ENCODE results near the gene TFEB. TPM values are rescaled to one million over a fixed set of nuclear protein-coding genes. Genes with fewer than 3 reads are reported as not detected.

Gene TFEB
- total and polyA plus RNA-seq, 2 donors (not counting 3 experiments of a cell fraction or from before 2014, with no cell fraction given) = 4.9 to 6.6 TPM

GRCh38 chr6:41715795-41716515 is 19.5 kb downstream of the TFEB start:
- DNase-seq (ENCODE audit: low read depth, low spot score) (no peak), FAIRE-seq (no peak)
- H3K36me3 ChIP-seq (ENCODE audit: control insufficient read depth in 2 of 2, extremely low read depth in 1 of 2, insufficient read depth in 2 of 2, low read length in 2 of 2) = no peaks in the 10 kb centered on the region
- no peaks in the 10 kb centered on the region for H3K79me2 ChIP-seq (ENCODE audit: control insufficient read depth, insufficient read depth, low read length)
- H3K9me1 ChIP-seq (replicated peaks; ENCODE audit: control insufficient read depth, extremely low read depth, insufficient read depth, low read length) = no peaks in the 10 kb centered on the region
- no peaks in the 10 kb centered on the region for H3K9me3 ChIP-seq (replicated peaks; ENCODE audit: control insufficient read depth, insufficient read depth, low read length)
- TF ChIP-seq CTCF (IDR thresholded peaks at IDR 0.05; ENCODE audit: extremely low read depth in 1 of 2, insufficient read depth in 1 of 2, low read depth in 1 of 2, low read length in 2 of 2) = no peak
- TF ChIP-seq EZH2 (IDR thresholded peaks at IDR 0.05; ENCODE audit: borderline replicate concordance, low read depth, low read length, severe bottlenecking) = no peak
- no peak for TF ChIP-seq FOS (IDR thresholded peaks at IDR 0.05; ENCODE audit: borderline replicate concordance, insufficient read depth, low read length)
- no peak for TF ChIP-seq MAX (IDR thresholded peaks at IDR 0.05; ENCODE audit: insufficient read depth, insufficient read length)
- TF ChIP-seq JUN (IDR thresholded peaks at IDR 0.05; ENCODE audit: borderline replicate concordance, insufficient read depth, insufficient read length, low read depth) = no peak
- TF ChIP-seq POLR2A (IDR thresholded peaks at IDR 0.05; ENCODE audit: low read depth, low read length) = no peak
- no peak for TF ChIP-seq MYC (IDR thresholded peaks at IDR 0.05; ENCODE audit: low read depth, low read length)
- no peak for TF ChIP-seq GATA2 (IDR thresholded peaks at IDR 0.05; ENCODE audit: insufficient read depth, insufficient read length, low read depth, low read length)
- TF ChIP-seq POLR2AphosphoS5 (IDR thresholded peaks at IDR 0.05; ENCODE audit: insufficient read depth, low read depth, low read length) = no peak
- H3K9ac ChIP-seq (replicated peaks; ENCODE audit: extremely low read depth, insufficient read depth, low read length) = no peak overlapping the region
- dilution Hi-C loops (cut with MboI; ENCODE audit: extremely low pct_ligation_motif_present, low sequenced_read_pairs) (no loop called here), intact Hi-C loops (cut with micrococcal nuclease) (loop anchor here (1.0 kb wide), 1 partner anchor 16 kb away; no protein-coding TSS in a partner anchor)
- no peaks in the 10 kb centered on the region for H3K4me1 ChIP-seq (ENCODE audit: control insufficient read depth, extremely low read depth, insufficient read depth, low read length)
- H2AFZ ChIP-seq (ENCODE audit: low read depth, low read length) = no peak overlapping the region
- POLR2A ChIA-PET = no interaction called here
- H3K4me3 ChIP-seq (replicated peaks in 1 of 3; ENCODE audit: insufficient read depth in 1 of 3, low read depth in 1 of 3, low read length in 3 of 3) = no peak overlapping the region
- CTCF ChIA-PET = interaction anchor here (0.9 to 1.8 kb wide), 3 partner anchors 15 to 72 kb away, joined by 3 to 5 read pairs (median 3); partner anchors contain the start of gene TOMM6
- H3K27me3 ChIP-seq (ENCODE audit: control insufficient read depth in 2 of 2, insufficient read depth in 2 of 2, low read length in 2 of 2) = no peaks in the 10 kb centered on the region
- no peak overlapping the region for H3K4me2 ChIP-seq (ENCODE audit: insufficient read depth, low read length)
- no peaks in the 10 kb centered on the region for H4K20me1 ChIP-seq (replicated peaks; ENCODE audit: control insufficient read depth, extremely low read depth, insufficient read depth, low read length)
- no TSS peak for BruUV-seq (replicated peaks)
- no peak overlapping the region for H3K27ac ChIP-seq (ENCODE audit: insufficient read depth, low read depth, low read length)

All from endothelial cell of umbilical vein (primary cell).